Vagina (tissue), 2 donors: Measurements from ENCODE around the gene OR2T2. TPM values are rescaled to one million over a fixed set of nuclear protein-coding genes. Genes with fewer than 3 reads are reported as not detected.
"Not testable (repeated sequence)": the region's sequence is repeated elsewhere in the genome, so short reads cannot be mapped to it uniquely, and the experiment has no call there.

Experiments used
- DNase-seq, 2 donors: peaks; one replicate each; pipeline ENCODE4 v3.0.0-alpha.2; 2017; ENCODE audit errors: extremely low spot score in 2 of 2
- H3K27ac ChIP-seq: fragments of 200-600 bp; sonication (generic); one replicate; pipeline ENCODE4 v1.5.1; 2019
- H3K27me3 ChIP-seq: fragments of 200-600 bp; sonication (generic); one replicate; pipeline ENCODE4 v1.5.1; 2019
- H3K36me3 ChIP-seq, 2 donors: fragments of 200-600 bp; sonication (generic); one replicate each; pipeline ENCODE4 v1.5.1; 2017 to 2019
- H3K4me1 ChIP-seq: fragments of 200-600 bp; sonication (generic); one replicate; pipeline ENCODE4 v1.5.1; 2019
- H3K4me3 ChIP-seq, 2 donors: fragments of 200-600 bp; sonication (generic); 1 replicate in 1 of 2; 2 replicates in 1 of 2; pipeline ENCODE4 v1.5.1; 2016 to 2019
- H3K9me3 ChIP-seq: fragments of 200-600 bp; sonication (generic); one replicate; pipeline ENCODE4 v1.5.1; 2019
- intact Hi-C: fragments of 100-400 bp; cut with DNase I; formaldehyde crosslinking; loops from one replicate; pipeline ENCODE4 v1.15.1; 2023
- total RNA-seq: library from RNA; depleted of rRNA; stranded (reverse); fragments of >200 nt; gene quantifications from one replicate; pipeline ENCODE4 v1.2.3, GENCODE V29; 2016

The OR2T2 gene
- total RNA-seq, 1 donor from 2014 or later, result not detected

DNA sequence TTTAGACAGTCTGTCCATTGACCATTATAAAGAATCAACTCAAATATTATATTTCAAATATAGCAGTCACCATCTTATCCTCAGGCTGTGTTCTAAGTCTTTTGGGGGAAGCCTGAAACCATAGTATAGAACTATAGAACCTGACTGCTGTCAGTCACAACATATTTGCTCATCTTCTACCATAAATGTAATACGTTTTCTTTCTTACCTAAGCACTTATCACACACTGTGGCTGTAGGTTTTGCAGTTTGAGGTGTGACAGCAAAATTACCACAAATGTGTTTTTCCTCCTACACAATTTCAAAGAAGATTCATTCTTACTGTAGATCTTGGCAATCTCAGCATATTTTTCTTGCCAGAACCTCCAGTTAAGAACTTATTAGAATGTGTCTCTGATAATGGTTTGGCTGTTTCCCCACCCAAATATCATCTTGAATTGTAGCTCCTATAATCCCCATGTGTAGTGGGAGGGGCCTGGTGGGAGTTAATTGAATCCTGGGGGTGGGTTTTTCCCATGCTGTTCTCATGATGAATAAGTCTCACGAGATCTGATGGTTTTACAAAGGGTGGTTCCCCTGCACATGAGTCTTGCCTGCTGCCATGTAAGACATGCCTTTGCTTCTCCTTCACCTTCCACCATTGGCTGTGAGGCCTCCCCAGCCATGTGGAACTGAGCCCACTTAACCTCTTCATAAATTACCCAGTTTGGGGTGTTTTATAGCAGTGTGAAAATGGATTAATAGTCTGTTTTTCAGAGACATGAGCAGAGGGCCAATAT, 2.7 kb upstream of the OR2T2 start:
- H3K4me3 ChIP-seq, H3K36me3 ChIP-seq, H3K27me3 ChIP-seq, DNase-seq, intact Hi-C loops, H3K27ac ChIP-seq, H3K9me3 ChIP-seq, H3K4me1 ChIP-seq: not testable (repeated sequence)

DNA sequence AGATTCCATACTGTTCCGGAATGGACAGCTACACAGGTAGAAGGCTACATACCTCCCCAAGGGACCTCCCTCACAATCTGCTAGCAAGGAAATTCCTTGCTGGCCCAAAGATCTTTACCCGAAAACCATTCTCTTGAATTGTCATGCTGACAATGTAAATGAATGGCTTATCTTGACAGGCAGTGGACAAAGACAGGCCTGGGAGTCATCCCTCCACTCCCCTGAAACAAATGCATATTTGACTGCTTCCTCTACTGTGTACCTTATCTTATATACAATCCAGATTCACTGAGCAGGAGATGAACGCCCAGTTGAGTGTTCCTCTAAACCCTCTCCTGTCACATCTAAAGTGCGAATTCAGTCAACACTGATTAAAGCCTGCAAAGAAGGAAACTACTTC, 834 bp upstream of the OR2T2 start:
- H3K4me3 ChIP-seq, DNase-seq, intact Hi-C loops: not testable (repeated sequence)

DNA sequence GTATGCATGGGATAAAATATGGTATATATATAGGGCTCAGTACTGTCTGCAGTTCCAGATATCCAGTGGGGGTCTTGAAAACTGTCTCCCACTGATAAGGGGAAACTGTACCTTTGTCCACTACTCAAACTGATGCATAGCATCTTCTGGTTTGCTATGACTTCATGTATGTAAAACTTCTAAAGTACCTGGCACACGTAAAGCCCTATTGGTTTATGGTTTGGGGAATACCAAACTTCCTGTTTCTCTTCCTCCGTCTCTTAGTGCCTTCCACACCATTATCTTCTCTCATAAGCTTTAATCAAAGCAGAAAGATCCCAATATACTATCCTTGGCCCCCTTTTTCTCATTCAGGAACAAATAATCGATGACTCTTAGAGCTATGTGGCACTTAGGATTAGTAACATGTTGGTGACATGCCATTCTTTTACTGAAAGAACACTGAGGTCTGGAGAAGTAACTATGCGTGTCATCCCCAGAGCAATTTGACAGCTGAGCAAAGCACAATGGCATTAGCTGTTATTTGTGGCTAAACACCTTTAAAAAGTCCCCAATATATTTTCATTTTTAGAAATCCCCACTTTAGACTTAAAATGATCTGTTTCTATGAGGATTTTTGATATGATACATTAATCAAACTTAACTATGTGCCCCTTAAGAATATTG, 3.1 kb downstream of the OR2T2 start:
- H3K36me3 ChIP-seq, H3K4me1 ChIP-seq, H3K27ac ChIP-seq, H3K4me3 ChIP-seq, H3K27me3 ChIP-seq, DNase-seq, intact Hi-C loops, H3K9me3 ChIP-seq: not testable (repeated sequence)

More for the DNA sequence above, 834 bp upstream of the OR2T2 start:
- not testable (repeated sequence) for H3K4me1 ChIP-seq, H3K27ac ChIP-seq, H3K36me3 ChIP-seq, H3K27me3 ChIP-seq, H3K9me3 ChIP-seq

DNA sequence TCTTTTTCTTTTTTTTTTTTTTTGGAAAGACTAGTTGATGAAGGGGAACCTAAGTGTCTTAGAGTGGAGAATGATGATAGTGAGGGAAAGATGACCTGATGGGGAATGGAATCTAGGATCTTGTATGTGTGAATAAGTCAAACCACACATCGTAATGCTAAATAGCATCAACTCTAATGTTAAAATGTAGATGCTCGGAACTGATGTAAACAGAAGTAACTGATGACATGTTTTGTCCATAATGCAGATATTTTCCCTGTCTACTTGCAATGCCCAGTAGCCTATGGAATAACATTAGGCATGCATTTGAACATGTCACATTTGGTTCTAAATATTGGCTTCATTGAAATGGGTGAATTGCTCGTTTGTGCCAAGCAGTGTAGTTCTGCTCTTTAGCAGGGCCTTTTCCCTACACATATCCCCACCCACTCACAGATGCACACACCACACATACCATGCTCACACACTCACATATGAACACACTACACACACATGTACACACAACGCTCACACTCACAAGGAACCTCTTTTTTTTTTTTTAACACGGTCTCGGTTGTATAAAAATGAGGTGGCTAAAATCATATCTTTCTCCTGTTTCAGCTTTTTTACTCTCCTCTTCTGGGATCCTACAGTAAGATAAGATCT, 4.5 kb downstream of the OR2T2 start:
- H3K27ac ChIP-seq, H3K4me3 ChIP-seq, DNase-seq, H3K27me3 ChIP-seq, H3K9me3 ChIP-seq, H3K36me3 ChIP-seq, H3K4me1 ChIP-seq, intact Hi-C loops: not testable (repeated sequence)

DNA sequence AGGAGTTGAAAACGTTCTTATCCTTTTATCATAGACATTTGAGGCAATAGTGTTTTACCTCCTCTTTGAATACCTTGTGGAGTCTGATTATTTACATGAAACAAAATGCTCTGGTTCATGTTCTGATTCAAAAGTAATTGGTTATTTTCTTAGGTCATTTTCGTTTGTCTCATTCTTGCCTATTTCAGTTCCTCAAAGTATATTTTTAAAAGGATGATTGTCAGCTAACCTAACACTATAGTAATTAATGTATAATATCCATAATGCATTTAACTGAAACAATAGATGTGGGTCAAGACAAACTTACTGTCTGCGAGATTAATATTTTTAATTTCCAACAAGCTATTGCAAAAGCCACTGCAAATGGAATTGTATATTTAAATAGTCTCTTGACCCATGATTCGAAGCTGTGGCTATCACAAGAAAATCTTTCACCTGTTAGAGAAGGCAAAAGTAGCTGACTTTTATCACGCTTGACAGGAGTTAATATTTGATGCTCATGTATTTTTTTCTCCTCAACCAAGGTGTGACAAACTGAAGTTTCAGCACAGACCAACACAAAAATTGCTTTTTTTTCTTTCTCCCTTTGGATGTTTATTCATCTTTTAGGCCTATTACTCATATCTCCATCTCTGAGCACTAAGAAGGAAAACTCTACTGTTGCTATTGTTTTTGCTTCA, 5.2 kb downstream of the OR2T2 start:
- H3K27ac ChIP-seq, H3K4me1 ChIP-seq, H3K27me3 ChIP-seq, DNase-seq, intact Hi-C loops, H3K9me3 ChIP-seq, H3K36me3 ChIP-seq, H3K4me3 ChIP-seq: not testable (repeated sequence)

DNA sequence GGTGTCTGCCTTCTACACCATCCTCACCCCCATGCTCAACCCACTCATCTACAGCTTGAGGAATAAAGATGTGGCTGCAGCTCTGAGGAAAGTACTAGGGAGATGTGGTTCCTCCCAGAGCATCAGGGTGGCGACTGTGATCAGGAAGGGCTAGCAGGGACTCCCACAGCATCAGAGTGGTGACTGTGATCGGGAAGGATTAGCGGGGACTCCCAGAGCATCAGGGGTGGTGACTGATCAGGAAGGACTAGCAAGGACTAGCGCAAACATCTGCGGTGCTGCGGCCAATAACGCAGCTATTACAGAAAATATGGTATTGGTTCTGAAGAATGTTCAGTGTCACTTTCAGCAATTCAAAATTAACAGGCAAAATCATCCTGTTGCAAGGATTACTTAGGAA, 8.2 kb downstream of the OR2T2 start:
- H3K27ac ChIP-seq, H3K27me3 ChIP-seq, H3K9me3 ChIP-seq, H3K36me3 ChIP-seq, DNase-seq, H3K4me1 ChIP-seq, H3K4me3 ChIP-seq, intact Hi-C loops: not testable (repeated sequence)

DNA sequence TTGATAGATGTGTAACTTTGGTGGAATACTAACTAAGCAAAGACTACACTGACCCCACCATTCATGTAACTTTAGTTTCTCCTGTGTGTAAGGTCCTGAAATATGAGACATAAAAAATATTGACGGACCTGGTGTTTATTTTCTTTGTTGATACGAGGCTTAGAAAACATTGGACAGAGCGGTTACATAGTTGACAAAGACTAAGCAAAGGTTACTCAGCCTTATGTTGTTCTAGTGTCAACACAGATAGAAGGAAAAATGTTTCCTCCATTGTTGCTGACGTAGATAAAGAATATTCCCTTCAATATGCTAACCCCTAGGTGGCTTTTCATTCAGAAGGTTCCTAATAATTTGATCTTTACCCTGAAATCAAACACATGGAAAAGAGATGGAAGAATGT, 9.6 kb downstream of the OR2T2 start:
- DNase-seq, H3K4me1 ChIP-seq, H3K36me3 ChIP-seq, H3K27ac ChIP-seq, H3K9me3 ChIP-seq, intact Hi-C loops, H3K4me3 ChIP-seq, H3K27me3 ChIP-seq: not testable (repeated sequence)

DNA sequence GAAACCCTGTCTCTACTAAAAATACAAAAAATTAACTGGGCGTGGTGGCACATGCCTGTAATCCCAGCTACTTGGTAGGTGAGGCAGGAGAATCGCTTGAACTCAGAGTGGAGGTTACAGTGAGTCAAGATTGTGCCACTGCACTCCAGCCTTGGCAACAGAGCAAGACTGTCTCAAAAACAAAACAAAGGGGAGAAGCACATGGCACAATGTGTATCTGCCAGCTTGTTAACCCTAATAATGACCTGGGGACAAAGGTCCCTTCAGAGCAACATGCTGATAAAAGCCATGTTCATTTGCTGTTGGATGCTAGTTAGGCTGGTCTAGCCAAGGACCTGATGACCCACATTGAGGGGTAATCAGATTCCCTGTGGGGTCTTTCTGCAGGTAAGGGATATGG, 11.2 kb downstream of the OR2T2 start:
- H3K27me3 ChIP-seq, H3K4me1 ChIP-seq, intact Hi-C loops, H3K4me3 ChIP-seq, H3K36me3 ChIP-seq, DNase-seq, H3K9me3 ChIP-seq, H3K27ac ChIP-seq: not testable (repeated sequence)

DNA sequence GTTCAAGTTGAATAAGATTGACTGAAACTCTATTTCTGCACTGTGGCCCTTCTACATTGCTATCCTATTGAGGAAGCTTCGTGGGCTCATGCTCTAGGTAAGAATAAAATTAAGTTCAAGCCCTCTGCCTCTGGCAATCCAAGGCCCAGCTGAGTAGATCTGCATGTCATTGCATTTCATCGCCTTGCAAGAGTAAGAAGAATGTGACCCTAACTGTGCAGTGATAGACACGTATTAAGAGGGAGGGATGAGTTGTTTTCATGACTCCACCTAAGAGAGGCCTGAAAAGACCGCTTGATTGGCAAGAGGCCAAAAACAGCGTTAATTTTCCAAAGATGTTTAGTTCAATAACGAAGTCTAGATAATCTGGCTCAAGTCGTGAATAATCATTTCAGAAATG, 13.7 kb downstream of the OR2T2 start:
- H3K27ac ChIP-seq, H3K9me3 ChIP-seq, H3K36me3 ChIP-seq, H3K27me3 ChIP-seq, H3K4me3 ChIP-seq, H3K4me1 ChIP-seq, intact Hi-C loops, DNase-seq: not testable (repeated sequence)
